ENCODE data around the gene KANSL3.

GRCh38 chr2:96636551-96637171, 1.5 kb downstream of the KANSL3 start:
- TF ChIP-seq EZH2 (IDR thresholded peaks at IDR 0.05; ENCODE audit: insufficient read depth, poor library complexity, severe bottlenecking), result no peak
- no peak for TF ChIP-seq EZH2phosphoT487 (IDR thresholded peaks at IDR 0.05; ENCODE audit: insufficient read depth, low read depth)
